Omental fat pad (tissue), 4 donors: ENCODE measurements around the gene SH3GL1. TPM values are rescaled to one million over a fixed set of nuclear protein-coding genes. Genes with fewer than 3 reads are reported as not detected.

ENCODE experiments used
- ATAC-seq: fragments of 150-250 bp; one replicate; pipeline ENCODE4 v1.9.1; 2016; ENCODE audit warnings: mild to moderate bottlenecking, moderate library complexity; ENCODE audit not compliant: low FRiP score
- DNase-seq: peaks from one replicate; pipeline ENCODE4 v3.0.0-alpha.2; 2019; ENCODE audit warnings: low spot score
- total RNA-seq, 4 donors: library from RNA; depleted of rRNA; stranded (reverse); fragments of >200 nt; gene quantifications; one replicate each; pipeline ENCODE4 v1.1.0, GENCODE V29; 2016
- TF ChIP-seq, protein P1 (sequence below), 3 donors: fragments of 450-650 bp; IDR thresholded peaks; one replicate each; pipeline ENCODE4 v1.5.1; 2016 to 2017; ENCODE audit warnings: antibody characterized with exemption in 3 of 3, mild to moderate bottlenecking in 3 of 3, moderate library complexity in 2 of 3

The SH3GL1 gene
- total RNA-seq, 4 donors from 2014 or later = 38.0 to 54.9 (median 48.2) TPM

DNA sequence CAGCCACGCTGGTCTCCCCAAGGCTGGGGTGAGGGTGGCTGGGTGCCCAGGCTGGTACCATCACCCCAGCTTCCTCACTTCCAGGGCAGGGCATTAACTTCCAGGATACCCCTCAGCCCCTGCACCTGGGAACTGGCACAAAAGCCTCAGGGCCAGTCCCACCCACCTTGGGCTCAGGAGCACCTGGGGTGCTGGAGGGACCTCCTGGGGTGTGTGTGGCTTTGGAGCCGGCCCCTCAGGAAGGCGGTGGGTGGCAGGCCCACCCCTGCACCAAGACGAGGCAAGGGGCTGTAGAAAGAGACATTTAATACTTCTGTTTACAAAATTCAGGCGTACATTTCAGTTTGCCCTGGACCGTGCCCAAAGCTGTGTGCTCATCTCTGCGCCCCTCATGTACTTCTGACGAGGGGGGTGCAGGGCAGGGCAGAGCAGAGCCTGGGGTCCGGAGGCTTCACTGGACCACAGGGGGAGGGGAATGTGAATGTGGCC, 40.2 kb downstream of the SH3GL1 start:
- ATAC-seq (no peak), DNase-seq (no peak)
- TF ChIP-seq, protein P1, sequence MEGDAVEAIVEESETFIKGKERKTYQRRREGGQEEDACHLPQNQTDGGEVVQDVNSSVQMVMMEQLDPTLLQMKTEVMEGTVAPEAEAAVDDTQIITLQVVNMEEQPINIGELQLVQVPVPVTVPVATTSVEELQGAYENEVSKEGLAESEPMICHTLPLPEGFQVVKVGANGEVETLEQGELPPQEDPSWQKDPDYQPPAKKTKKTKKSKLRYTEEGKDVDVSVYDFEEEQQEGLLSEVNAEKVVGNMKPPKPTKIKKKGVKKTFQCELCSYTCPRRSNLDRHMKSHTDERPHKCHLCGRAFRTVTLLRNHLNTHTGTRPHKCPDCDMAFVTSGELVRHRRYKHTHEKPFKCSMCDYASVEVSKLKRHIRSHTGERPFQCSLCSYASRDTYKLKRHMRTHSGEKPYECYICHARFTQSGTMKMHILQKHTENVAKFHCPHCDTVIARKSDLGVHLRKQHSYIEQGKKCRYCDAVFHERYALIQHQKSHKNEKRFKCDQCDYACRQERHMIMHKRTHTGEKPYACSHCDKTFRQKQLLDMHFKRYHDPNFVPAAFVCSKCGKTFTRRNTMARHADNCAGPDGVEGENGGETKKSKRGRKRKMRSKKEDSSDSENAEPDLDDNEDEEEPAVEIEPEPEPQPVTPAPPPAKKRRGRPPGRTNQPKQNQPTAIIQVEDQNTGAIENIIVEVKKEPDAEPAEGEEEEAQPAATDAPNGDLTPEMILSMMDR (IDR thresholded peaks at IDR 0.05) = no peak

DNA sequence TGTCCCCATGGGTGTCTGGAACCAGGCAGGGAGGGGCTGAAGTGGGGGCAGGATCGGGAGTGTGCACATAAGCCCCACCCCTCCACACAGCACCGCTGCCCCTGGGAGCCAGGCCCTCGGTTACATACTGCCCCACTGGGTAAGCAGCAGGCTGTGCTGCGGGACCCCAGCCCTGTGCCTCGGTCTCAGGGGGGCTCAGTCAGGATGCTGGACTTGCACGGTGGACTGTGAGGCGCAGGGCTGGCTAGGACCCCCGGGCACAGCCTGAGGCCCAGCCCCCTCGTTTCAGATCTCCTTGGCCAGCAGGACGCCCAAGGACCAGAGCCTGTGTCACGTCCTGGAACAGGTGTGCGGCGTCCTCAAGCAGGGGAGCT, 40.7 kb downstream of the SH3GL1 start:
- ATAC-seq (no peak), DNase-seq (no peak)
- TF ChIP-seq, protein P1 (IDR thresholded peaks at IDR 0.05) = no peak

DNA sequence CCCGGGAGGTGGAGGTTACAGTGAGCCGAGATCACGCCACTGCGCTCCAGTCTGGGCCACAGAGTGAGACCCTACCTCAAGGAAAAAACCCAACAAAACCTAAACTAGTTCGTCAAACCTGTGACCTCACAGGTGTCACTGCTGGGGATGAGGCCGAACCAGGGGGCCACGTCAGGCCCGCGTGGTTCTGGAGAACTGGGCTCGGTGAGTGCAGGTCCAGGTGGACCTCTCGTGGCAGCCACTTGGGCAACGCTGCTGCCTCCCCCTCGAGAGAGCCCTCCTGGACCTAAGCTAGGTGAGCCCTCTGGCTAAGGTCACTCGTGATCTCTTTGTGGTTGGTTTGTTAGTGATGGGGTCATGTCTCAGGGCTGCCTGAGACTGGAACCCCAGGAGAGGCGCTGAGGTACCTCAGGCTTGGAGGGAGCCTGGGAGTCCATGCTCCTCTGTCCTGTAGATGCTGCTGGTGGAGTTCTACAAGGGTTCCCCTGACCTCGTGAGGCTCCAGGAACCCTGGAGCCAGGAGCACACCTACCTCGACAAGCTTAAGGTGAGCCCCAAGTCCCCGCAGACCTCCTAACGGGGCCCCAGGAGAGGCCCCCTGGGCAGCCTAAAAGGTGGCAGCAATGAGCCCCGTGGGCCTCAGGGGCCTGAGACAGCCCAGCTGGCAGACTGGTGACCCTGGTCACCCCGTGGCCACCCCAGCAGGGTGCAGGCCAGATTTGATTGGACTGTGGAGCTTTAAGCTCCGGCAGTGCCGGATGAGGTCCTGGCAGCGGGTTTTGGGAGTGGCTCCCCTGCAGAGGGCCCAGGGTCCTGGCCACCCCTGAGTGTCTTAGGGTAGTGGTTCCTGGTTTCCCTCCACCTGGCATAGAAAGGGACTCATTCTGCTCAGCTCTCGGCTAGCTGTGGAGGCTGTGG, 41.4 kb downstream of the SH3GL1 start:
- DNase-seq (no peak), ATAC-seq (no peak)
- TF ChIP-seq, protein P1 (IDR thresholded peaks at IDR 0.05) = no peak

DNA sequence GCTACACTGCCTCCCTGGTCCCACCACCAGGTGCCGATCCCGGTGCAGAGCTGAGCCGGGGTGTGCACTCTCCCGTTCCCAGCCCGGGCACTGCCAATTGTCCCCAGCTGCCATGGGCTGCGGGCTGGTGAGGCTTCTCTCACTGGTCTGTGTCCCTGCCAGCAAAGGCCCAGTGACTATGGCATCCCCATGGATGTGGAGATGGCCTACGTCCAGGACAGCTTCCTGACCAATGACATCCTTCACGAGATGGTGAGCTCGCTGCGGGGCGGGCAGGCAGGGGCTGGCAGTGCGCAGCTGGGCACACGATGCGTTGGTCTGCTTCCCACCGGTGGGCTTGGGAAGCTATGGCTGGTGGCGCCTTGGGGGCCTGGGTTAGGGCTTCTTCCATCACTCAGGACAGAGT, 42.4 kb downstream of the SH3GL1 start:
- no peak for DNase-seq
- TF ChIP-seq, protein P1 (IDR thresholded peaks at IDR 0.05) = no peak
- ATAC-seq = no peak

DNA sequence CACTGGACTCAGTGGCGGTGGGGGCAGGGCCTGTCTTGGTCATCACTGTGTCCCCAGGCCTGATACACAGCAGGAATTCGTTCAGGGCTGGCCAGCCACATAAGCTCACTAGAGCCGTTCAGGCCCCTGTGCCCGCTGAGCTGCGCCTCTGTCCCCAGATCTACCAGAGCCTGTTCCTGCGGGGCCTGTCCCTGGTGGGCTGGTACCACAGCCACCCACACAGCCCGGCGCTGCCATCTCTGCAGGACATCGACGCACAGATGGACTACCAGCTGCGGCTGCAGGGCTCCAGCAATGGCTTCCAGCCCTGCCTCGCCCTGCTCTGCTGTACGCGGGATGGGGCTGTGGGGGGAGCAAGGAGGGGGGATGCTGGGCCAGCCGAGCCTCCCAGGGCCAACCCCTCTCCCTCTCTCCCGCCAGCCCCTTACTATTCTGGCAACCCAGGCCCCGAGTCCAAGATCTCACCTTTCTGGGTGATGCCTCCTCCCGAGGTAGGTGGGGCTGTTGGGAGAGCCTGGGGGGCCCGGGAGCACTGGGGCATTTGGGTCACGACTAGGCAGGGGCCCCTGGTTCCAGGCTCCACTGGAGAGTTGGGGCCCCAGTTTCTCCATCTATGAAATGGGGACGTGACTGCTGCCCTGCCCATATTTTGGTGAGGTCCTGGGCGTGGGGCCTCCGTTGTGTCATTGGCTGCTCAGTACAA, 43.1 kb downstream of the SH3GL1 start:
- no peak for ATAC-seq
- TF ChIP-seq, protein P1 (IDR thresholded peaks at IDR 0.05) = no peak
- DNase-seq = no peak

DNA sequence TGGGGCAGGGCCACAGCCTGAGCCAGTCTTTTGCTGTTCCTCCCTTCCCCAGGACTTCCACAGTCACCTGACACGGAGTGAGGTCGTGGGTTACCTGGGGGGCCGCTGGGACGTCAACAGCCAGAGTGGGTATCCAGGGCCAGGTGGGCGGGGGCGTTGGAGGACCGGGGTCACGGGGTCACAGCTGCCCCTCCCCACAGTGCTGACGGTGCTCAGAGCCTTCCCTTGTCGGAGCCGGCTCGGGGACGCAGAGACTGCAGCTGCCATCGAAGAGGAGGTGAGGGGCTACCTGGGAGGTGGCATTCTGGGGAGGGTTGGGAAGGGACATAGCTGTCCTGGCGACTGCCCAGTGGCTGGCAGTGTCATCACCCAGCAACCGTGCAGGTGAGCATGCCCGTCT, 45.5 kb downstream of the SH3GL1 start:
- ATAC-seq = no peak
- DNase-seq = no peak
- TF ChIP-seq, protein P1 (IDR thresholded peaks at IDR 0.05) = no peak
